ENCODE data around the gene ANKLE1. TPM values are rescaled to one million over a fixed set of nuclear protein-coding genes. Genes with fewer than 3 reads are reported as not detected.
"Not testable (repeated sequence)": the region's sequence is repeated elsewhere in the genome, so short reads cannot be mapped to it uniquely, and the experiment has no call there.

Gene ANKLE1
- total RNA-seq, 1 experiment from 2014 or later = 0.06 TPM

- DNase-seq (ENCODE audit: low spot score) = no peak
Measured at GRCh38 chr19:17283504-17283996, 1.8 kb downstream of the ANKLE1 start.

GRCh38 chr19:17285415-17286135, 3.9 kb downstream of the ANKLE1 start:
- no peak for DNase-seq (ENCODE audit: low spot score)

GRCh38 chr19:17286263-17286662, 4.6 kb downstream of the ANKLE1 start:
- no peak for DNase-seq (ENCODE audit: low spot score)

- DNase-seq (ENCODE audit: low spot score) = no peak
Measured at GRCh38 chr19:17286752-17287151, 5.1 kb downstream of the ANKLE1 start.

GRCh38 chr19:17289489-17289888, 7.8 kb downstream of the ANKLE1 start:
- no peak for DNase-seq (ENCODE audit: low spot score)

GRCh38 chr19:17292301-17293074, 10.8 kb downstream of the ANKLE1 start:
- DNase-seq (ENCODE audit: low spot score) = peak; percentile 85

GRCh38 chr19:17293605-17294004, 11.9 kb downstream of the ANKLE1 start:
- DNase-seq (ENCODE audit: low spot score) = no peak

- DNase-seq (ENCODE audit: low spot score) = no peak
Measured at GRCh38 chr19:17294051-17294891, 12.6 kb downstream of the ANKLE1 start.

- not testable (repeated sequence) for DNase-seq (ENCODE audit: low spot score)
Measured at GRCh38 chr19:17295551-17295950, 13.8 kb downstream of the ANKLE1 start.

GRCh38 chr19:17296273-17296672, 14.6 kb downstream of the ANKLE1 start:
- peak; percentile 60 for DNase-seq (ENCODE audit: low spot score)

- DNase-seq (ENCODE audit: low spot score) = no peak
Measured at GRCh38 chr19:17296976-17297375, 15.3 kb downstream of the ANKLE1 start.

GRCh38 chr19:17300992-17301619, 19.4 kb downstream of the ANKLE1 start:
- DNase-seq (ENCODE audit: low spot score) = no peak

GRCh38 chr19:17302391-17303166, 20.9 kb downstream of the ANKLE1 start:
- no peak for DNase-seq (ENCODE audit: low spot score)

- peak; percentile 78 for DNase-seq (ENCODE audit: low spot score)
Measured at GRCh38 chr19:17303167-17303939, 21.7 kb downstream of the ANKLE1 start, which contains the start of gene ABHD8. ABHD8 (minus strand) TSS chr19:17303425; CDS start chr19:17301616, 1,809 bp downstream.

- no peak for DNase-seq (ENCODE audit: low spot score)
Measured at GRCh38 chr19:17303940-17304267, 22.2 kb downstream of the ANKLE1 start.

- DNase-seq (ENCODE audit: low spot score) = no peak
Measured at GRCh38 chr19:17304386-17305215, 22.9 kb downstream of the ANKLE1 start.

GRCh38 chr19:17305216-17305516, 23.5 kb downstream of the ANKLE1 start:
- no peak for DNase-seq (ENCODE audit: low spot score)

- DNase-seq (ENCODE audit: low spot score) = peak; percentile 100
Measured at GRCh38 chr19:17305517-17306284, 24.0 kb downstream of the ANKLE1 start, which contains the start of gene MRPL34. MRPL34 (plus strand) TSS chr19:17305872; CDS start chr19:17305893, 21 bp downstream.
